GM19035 (cell line): ENCODE results near the gene SLC16A7.
"Not testable (repeated sequence)": the region's sequence is repeated elsewhere in the genome, so short reads cannot be mapped to it uniquely, and the experiment has no call there.

Experiments
- ATAC-seq: cut with Tn5 transposase; IDR thresholded peaks from one replicate; pipeline ENCODE4 v1.9.1; 2021; ENCODE audit not compliant: unreplicated experiment

SLC16A7 gene

GRCh38 chr12:59595883-59596540 is at the start of gene SLC16A7:
SLC16A7 (plus strand) TSS chr12:59596029; CDS start chr12:59704802, 108,773 bp downstream.
- peak; percentile 65 for ATAC-seq

GRCh38 chr12:59548930-59549329 is 46.9 kb upstream of the SLC16A7 start:
- ATAC-seq: no peak

GRCh38 chr12:59559696-59560095 is 36.1 kb upstream of the SLC16A7 start:
- no peak for ATAC-seq

- ATAC-seq: no peak
Observed at GRCh38 chr12:59570145-59570544, 25.7 kb upstream of the SLC16A7 start.

GRCh38 chr12:59574406-59574805 is 21.4 kb upstream of the SLC16A7 start:
- no peak for ATAC-seq

GRCh38 chr12:59575826-59576225 is 20.0 kb upstream of the SLC16A7 start:
- ATAC-seq: no peak

- ATAC-seq: no peak
Observed at GRCh38 chr12:59578254-59578653, 17.6 kb upstream of the SLC16A7 start.

- no peak for ATAC-seq
Observed at GRCh38 chr12:59579631-59580030, 16.2 kb upstream of the SLC16A7 start.

- ATAC-seq: no peak
Observed at GRCh38 chr12:59580050-59580449, 15.8 kb upstream of the SLC16A7 start.

- ATAC-seq: no peak
Observed at GRCh38 chr12:59583003-59583712, 12.7 kb upstream of the SLC16A7 start.

- ATAC-seq: no peak
Observed at GRCh38 chr12:59587710-59588109, 8.1 kb upstream of the SLC16A7 start.

GRCh38 chr12:59593761-59594160 is 2.1 kb upstream of the SLC16A7 start:
- no peak for ATAC-seq

GRCh38 chr12:59594943-59595500 is 807 bp upstream of the SLC16A7 start:
- no peak for ATAC-seq

GRCh38 chr12:59595565-59595882 is 305 bp upstream of the SLC16A7 start:
- no peak for ATAC-seq

GRCh38 chr12:59597385-59597781 is 1.6 kb downstream of the SLC16A7 start:
- peak; percentile 42 for ATAC-seq

GRCh38 chr12:59600171-59600570 is 4.3 kb downstream of the SLC16A7 start:
- no peak for ATAC-seq

- ATAC-seq: no peak
Observed at GRCh38 chr12:59603754-59604153, 7.9 kb downstream of the SLC16A7 start.

- not testable (repeated sequence) for ATAC-seq
Observed at GRCh38 chr12:59612823-59613434, 17.1 kb downstream of the SLC16A7 start.

GRCh38 chr12:59615392-59616165 is 19.8 kb downstream of the SLC16A7 start:
- no peak for ATAC-seq

GRCh38 chr12:59619461-59620240 is 23.8 kb downstream of the SLC16A7 start:
- no peak for ATAC-seq
